AG10803 (cell line): ENCODE results near the gene DNAJC9.
A peak's percentile ranks its signal among the peaks of the same experiment; 100 is the strongest.

ENCODE experiments used
- DNase-seq: peaks from one replicate; pipeline ENCODE4 v3.0.0; 2010; ENCODE audit warnings: low read depth
- H3K4me3 ChIP-seq: 2 replicates; pipeline ENCODE4 v1.5.1; 2011; ENCODE audit warnings: mild to moderate bottlenecking, low read length, control low read depth
- TF ChIP-seq, protein P1 (sequence below): conservative IDR thresholded peaks from 2 replicates; pipeline ENCODE4 v1.5.1; 2011; ENCODE audit warnings: mild to moderate bottlenecking, low read length, control low read depth, inconsistent platforms

Gene DNAJC9

DNA sequence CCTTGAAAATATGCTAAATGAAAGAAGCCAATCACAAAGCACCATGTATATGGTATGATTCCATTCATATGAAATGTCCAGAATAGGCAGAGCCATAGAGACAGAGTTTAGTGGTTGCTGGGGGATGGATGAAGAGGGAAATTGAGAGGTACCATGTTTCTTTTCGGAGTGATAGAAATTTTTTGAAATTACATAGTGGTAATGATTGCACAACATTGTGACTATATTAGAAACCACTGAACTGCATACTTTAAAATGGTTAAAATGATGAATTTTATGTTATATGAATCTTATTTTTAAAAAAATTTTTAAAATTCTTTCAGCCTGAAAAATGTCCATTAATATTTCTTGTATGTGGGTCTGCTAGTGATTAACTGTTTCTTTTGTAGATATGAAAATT lies 26.1 kb downstream of the DNAJC9 start:
- TF ChIP-seq, protein P1, sequence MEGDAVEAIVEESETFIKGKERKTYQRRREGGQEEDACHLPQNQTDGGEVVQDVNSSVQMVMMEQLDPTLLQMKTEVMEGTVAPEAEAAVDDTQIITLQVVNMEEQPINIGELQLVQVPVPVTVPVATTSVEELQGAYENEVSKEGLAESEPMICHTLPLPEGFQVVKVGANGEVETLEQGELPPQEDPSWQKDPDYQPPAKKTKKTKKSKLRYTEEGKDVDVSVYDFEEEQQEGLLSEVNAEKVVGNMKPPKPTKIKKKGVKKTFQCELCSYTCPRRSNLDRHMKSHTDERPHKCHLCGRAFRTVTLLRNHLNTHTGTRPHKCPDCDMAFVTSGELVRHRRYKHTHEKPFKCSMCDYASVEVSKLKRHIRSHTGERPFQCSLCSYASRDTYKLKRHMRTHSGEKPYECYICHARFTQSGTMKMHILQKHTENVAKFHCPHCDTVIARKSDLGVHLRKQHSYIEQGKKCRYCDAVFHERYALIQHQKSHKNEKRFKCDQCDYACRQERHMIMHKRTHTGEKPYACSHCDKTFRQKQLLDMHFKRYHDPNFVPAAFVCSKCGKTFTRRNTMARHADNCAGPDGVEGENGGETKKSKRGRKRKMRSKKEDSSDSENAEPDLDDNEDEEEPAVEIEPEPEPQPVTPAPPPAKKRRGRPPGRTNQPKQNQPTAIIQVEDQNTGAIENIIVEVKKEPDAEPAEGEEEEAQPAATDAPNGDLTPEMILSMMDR = no peak
- no peak overlapping the region for H3K4me3 ChIP-seq
- no peak for DNase-seq

DNA sequence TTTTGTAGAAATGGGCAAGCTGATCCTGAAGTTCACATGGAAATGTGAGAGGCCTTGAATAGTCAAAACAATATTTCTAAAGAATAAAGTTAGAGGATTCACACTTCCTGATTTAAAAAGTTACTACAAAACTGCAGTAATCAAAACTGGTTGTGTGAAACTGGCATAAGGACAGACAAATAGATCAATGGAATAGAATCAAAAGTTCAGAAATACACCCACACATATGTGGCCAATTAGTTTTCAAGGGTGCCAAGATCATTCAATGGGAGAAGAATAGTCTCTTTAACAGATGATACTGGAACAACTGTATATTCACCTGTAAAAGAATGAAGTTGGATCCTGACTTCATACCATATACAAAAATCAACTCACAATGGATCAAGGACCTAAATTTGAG lies 27.7 kb downstream of the DNAJC9 start:
- TF ChIP-seq, protein P1 = no peak
- H3K4me3 ChIP-seq = no peak overlapping the region
- no peak for DNase-seq

DNA sequence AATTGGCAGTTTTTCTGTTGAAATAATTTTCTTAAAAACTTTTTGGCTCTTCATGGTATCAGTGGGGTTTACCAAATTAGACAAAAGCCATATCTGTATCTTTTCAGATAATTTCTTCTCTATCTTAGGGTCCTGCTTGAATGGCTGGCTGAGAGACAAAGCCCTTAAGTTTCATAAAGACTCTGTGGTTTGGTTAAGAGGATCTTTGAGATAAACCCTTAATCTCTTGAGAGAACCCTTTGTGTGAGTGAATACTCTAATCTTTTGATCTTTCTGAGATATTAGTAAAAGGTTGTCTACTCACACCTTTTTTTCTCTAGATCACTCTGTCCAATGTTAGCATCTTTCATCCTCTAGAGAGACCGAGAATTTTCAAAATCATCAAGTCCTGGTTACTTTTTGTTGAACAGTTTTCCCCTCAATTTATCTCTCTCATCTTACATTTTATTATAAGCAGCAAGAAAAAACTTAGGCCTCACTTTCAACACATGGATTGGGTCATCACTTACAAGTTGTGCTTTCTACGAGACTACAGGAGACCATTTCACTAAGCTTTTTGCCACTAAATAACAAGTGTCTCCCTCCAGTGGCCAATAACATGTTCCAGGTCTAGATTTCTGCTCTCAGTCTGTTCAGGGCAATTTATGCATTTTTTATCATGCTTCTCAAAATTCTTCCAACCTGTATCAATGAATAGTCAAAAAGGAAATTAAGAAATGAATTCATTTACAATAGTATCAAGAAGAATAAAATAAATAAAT lies 28.4 kb downstream of the DNAJC9 start:
- DNase-seq = peak; percentile 13
- TF ChIP-seq, protein P1 = peak; percentile 44
- no peak overlapping the region for H3K4me3 ChIP-seq

DNA sequence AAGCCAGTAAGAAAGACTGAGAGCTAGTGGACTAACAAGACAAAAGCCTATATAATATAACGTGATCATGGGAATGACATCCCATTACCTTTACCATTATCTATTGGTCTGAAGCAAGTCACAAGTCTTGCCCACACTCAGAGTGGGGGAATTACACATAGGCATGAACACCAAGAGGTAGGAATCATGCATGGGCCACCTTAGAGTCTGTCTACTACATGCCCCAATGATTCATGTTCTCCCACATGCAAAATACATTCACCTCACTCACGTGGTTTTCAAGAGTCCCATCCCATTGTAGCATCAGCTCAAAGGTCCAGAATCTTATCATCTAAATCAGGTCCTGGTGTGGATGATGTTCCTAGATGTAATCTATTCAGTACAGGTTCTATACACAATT lies 29.4 kb downstream of the DNAJC9 start:
- no peak for DNase-seq
- TF ChIP-seq, protein P1 = no peak
- H3K4me3 ChIP-seq = no peak overlapping the region

DNA sequence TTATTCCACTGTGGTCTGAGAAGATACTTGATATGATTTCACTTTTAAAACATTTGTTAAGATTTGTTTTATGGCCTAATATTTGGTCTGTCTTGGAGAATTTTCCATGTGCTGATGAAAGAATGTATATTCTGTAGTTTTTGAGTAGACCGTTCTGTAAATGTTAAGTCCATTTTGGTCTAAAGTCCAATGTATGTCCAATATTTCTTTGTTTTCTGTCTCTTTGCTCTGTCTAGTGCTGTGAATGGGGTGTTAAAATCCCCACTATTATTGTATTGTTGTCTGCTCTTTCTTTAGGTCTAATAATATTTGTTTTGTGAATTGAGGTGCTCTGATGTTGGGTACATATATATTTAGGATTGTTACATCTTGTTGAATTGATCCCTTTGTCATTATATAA lies 31.3 kb downstream of the DNAJC9 start:
- no peak for DNase-seq
- H3K4me3 ChIP-seq = no peak overlapping the region
- TF ChIP-seq, protein P1 = no peak

DNA sequence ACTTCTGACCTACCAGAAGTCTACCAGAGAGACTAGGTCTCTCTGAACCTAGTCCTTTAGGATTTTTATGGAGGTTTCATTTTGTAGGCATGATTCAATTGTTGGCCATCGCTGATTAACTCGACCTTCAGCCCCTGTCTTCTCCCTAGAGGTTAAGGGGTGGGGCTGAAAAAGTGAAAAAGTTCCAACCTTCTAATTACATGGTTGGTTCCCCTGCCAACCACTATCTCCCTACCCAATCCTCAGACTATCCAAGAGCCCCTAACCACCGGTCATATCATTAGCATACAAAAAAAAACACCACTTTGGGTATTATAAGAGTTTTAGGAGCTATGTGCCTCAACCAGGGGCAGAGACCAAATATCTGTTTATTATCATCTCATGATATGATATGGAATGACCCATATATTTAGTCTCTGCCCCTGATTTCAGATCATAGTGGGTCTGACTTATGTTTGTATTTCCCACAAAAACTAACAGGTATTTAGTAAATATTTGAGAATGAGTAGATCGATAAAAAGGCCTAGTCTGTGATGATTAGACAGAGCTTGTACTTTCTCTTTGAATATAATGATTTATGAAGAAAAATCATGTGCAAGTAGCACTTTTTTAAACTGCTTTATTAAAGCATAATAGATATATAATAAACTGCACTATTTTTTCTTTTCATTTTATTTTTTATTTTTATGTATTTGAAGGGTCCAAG lies 35.8 kb downstream of the DNAJC9 start:
- TF ChIP-seq, protein P1 = no peak
- DNase-seq = no peak

More for the DNA sequence above, 35.8 kb downstream of the DNAJC9 start:
- H3K4me3 ChIP-seq = no peak overlapping the region
